ENCODE measurements around the gene GNPTAB.
A peak's percentile ranks its signal among the peaks of the same experiment; 100 is the strongest.

GNPTAB gene

GRCh38 chr12:101727098-101727497 is 103.7 kb downstream of the GNPTAB start:
- no peak for DNase-seq

- no peak for DNase-seq
These were observed 108.4 kb downstream of the GNPTAB start for GRCh38 chr12:101722392-101722791.

GRCh38 chr12:101720118-101720517 is 110.6 kb downstream of the GNPTAB start:
- no peak for DNase-seq

GRCh38 chr12:101719566-101719965 is 111.2 kb downstream of the GNPTAB start:
- DNase-seq, result no peak

GRCh38 chr12:101714877-101715444 is 115.8 kb downstream of the GNPTAB start:
- peak; percentile 16 for DNase-seq

- no peak for DNase-seq
These were observed 116.8 kb downstream of the GNPTAB start for GRCh38 chr12:101713930-101714329.

- peak; percentile 45 for DNase-seq
These were observed 117.6 kb downstream of the GNPTAB start for GRCh38 chr12:101713059-101713682.

- DNase-seq, result no peak
These were observed 120.5 kb downstream of the GNPTAB start for GRCh38 chr12:101710288-101710687.

- DNase-seq, result no peak
These were observed 123.5 kb downstream of the GNPTAB start for GRCh38 chr12:101707131-101707782.

GRCh38 chr12:101706403-101706802 is 124.4 kb downstream of the GNPTAB start:
- DNase-seq, result no peak

- no peak for DNase-seq
These were observed 127.3 kb downstream of the GNPTAB start for GRCh38 chr12:101703487-101703886.

- no peak for DNase-seq
These were observed 130.4 kb downstream of the GNPTAB start for GRCh38 chr12:101700299-101700820.

- DNase-seq, result no peak
These were observed 131.9 kb downstream of the GNPTAB start for GRCh38 chr12:101698800-101699347.

GRCh38 chr12:101697930-101698799 is 132.6 kb downstream of the GNPTAB start:
- peak; percentile 33 for DNase-seq

- peak; percentile 70 for DNase-seq
These were observed 133.4 kb downstream of the GNPTAB start, which contains the start of gene CHPT1 for GRCh38 chr12:101697197-101697929. Gene CHPT1, plus strand, starts transcription at chr12:101697640. Its CDS starts 222 bp downstream, at chr12:101697862.

- DNase-seq, result peak; percentile 6
These were observed 134.2 kb downstream of the GNPTAB start for GRCh38 chr12:101696251-101697196.

GRCh38 chr12:101695706-101696105 is 135.1 kb downstream of the GNPTAB start:
- DNase-seq, result no peak

Data from midbrain (tissue), 1 donor.